KMS-11 (cell line): Measurements from ENCODE around the gene LINGO3.

Source experiments
- H2AFZ ChIP-seq: fragments of 200-600 bp; sonication (generic); 2 replicates; pipeline ENCODE4 v1.6.1; 2016; ENCODE audit warnings: antibody characterized with exemption, mixed run types, low read depth
- H3K27ac ChIP-seq: fragments of 200-600 bp; sonication (generic); 2 replicates; pipeline ENCODE4 v1.6.1; 2016; ENCODE audit warnings: mild to moderate bottlenecking, mixed run types
- H3K27me3 ChIP-seq: fragments of 200-600 bp; sonication (generic); 2 replicates; pipeline ENCODE4 v1.6.1; 2017; ENCODE audit warnings: mild to moderate bottlenecking, low read depth, mixed run types, moderate library complexity; ENCODE audit not compliant: insufficient read depth
- H3K36me3 ChIP-seq: fragments of 200-600 bp; sonication (generic); 2 replicates; pipeline ENCODE4 v1.6.1; 2017; ENCODE audit warnings: mild to moderate bottlenecking, mixed run types; ENCODE audit not compliant: insufficient read depth
- H3K4me1 ChIP-seq: fragments of 200-600 bp; sonication (generic); 2 replicates; pipeline ENCODE4 v1.6.1; 2016; ENCODE audit warnings: mild to moderate bottlenecking, low read depth, mixed run types; ENCODE audit not compliant: poor library complexity, severe bottlenecking
- H3K4me2 ChIP-seq: fragments of 200-600 bp; sonication (generic); 2 replicates; pipeline ENCODE4 v1.7.0; 2016; ENCODE audit warnings: mild to moderate bottlenecking, mixed run types
- H3K4me3 ChIP-seq: fragments of 200-600 bp; sonication (generic); IDR thresholded peaks from 2 replicates; pipeline ENCODE4 v1.6.1; 2017; ENCODE audit warnings: low read depth, low read length, mixed read lengths; ENCODE audit not compliant: insufficient read depth
- H3K79me2 ChIP-seq: fragments of 200-600 bp; sonication (generic); 2 replicates; pipeline ENCODE4 v1.6.1; 2016; ENCODE audit warnings: low read depth, mixed run types; ENCODE audit not compliant: insufficient read depth
- H3K9ac ChIP-seq: fragments of 200-600 bp; sonication (generic); 2 replicates; pipeline ENCODE4 v1.6.1; 2016; ENCODE audit warnings: mild to moderate bottlenecking, mixed run types
- H4K20me1 ChIP-seq: fragments of 200-600 bp; sonication (generic); 2 replicates; pipeline ENCODE4 v1.6.1; 2016; ENCODE audit warnings: mild to moderate bottlenecking, mixed run types; ENCODE audit not compliant: insufficient read depth
- TF ChIP-seq, protein P1 (sequence below): fragments of 200-600 bp; sonication (generic); conservative IDR thresholded peaks from 2 replicates; pipeline ENCODE4 v1.6.1; 2017; ENCODE audit warnings: low read depth, mild to moderate bottlenecking, antibody characterized with exemption, low read length, moderate library complexity, mixed read lengths

LINGO3 gene

DNA sequence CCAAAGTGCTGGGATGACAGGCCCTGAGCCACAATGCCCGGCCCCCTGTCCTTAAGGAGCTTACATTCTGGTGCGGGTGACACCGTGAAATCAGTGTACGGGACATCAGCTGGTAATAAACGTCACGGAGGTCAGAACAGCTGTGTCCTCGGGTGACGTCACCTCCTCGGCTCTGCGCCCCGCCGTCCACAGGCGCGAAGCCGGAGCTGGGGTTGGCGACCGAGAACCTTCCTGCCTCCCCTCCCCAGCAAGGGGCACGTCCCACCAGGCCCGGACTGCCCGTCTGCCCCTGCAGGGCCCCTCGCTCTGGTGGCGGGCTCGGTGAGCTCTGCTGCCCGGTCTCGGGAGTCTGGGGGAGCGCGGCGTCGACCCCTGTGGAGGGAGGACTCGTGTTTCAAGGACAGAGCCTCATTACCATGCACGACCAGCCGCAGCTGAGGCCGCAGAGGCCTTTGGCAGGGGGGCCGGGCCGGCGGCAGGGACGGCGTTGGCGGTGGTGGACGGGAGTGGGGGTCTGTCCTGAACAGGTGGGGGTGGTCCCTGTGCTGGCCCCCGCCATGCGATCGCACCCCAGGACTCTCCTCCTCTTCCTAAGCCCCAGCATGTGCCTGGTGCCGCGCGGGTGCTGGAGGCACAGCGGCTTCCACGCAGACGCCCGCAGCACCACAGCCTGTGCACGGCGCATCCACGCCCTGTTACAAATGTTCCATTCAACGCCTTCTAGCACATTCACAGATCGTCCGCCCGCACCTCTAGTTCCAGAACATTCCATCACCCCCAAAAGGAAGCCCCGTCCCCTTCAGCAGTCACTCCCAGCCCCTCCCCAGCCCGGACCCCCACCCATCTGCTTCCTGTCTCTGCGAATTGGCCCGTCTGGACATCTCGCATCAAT lies 5.4 kb downstream of the LINGO3 start:
- Histone ChIP-seq H3K79me2 (no peaks in the 10 kb centered on the region), H3K9ac (no peak overlapping the region), H2AFZ (no peak overlapping the region), H3K4me2 (no peak overlapping the region), H3K4me3 (no peak overlapping the region), H3K27me3 (peaks cover 13% of the 10 kb centered on the region; the same call in 1 of the 2 replicates), H3K27ac (no peak overlapping the region), H4K20me1 (no peaks in the 10 kb centered on the region), H3K4me1 (no peaks in the 10 kb centered on the region), H3K36me3 (no peaks in the 10 kb centered on the region)
- TF ChIP-seq, protein P1, sequence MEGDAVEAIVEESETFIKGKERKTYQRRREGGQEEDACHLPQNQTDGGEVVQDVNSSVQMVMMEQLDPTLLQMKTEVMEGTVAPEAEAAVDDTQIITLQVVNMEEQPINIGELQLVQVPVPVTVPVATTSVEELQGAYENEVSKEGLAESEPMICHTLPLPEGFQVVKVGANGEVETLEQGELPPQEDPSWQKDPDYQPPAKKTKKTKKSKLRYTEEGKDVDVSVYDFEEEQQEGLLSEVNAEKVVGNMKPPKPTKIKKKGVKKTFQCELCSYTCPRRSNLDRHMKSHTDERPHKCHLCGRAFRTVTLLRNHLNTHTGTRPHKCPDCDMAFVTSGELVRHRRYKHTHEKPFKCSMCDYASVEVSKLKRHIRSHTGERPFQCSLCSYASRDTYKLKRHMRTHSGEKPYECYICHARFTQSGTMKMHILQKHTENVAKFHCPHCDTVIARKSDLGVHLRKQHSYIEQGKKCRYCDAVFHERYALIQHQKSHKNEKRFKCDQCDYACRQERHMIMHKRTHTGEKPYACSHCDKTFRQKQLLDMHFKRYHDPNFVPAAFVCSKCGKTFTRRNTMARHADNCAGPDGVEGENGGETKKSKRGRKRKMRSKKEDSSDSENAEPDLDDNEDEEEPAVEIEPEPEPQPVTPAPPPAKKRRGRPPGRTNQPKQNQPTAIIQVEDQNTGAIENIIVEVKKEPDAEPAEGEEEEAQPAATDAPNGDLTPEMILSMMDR = no peak

DNA sequence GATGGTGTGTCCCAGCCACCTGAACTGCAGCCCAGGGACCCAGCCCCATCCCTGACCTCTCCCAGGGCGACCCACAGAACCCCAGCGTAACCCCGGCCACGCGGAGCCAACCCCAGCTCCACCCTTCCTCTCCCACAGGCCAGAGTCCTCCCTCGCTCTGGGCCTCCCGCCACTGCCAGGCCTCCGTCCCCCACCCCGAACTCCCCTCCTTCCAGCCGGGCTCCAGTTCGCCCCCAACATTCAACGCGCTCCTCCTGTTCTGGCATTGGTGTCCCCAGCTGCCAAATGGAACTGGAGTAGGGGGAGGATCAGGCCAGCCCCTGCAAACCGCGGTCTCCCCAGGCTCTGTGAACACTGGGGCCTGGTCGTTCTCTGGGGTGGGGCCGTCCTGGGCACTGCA lies 7.4 kb downstream of the LINGO3 start:
- Histone ChIP-seq H3K27ac (no peak overlapping the region), H3K9ac (no peak overlapping the region), H3K27me3 (no peaks in the 10 kb centered on the region; the same call in 1 of the 2 replicates), H3K79me2 (no peaks in the 10 kb centered on the region), H2AFZ (no peak overlapping the region), H3K36me3 (no peaks in the 10 kb centered on the region), H4K20me1 (no peaks in the 10 kb centered on the region), H3K4me1 (no peaks in the 10 kb centered on the region), H3K4me2 (no peak overlapping the region), H3K4me3 (no peak overlapping the region)
- TF ChIP-seq, protein P1 = no peak

DNA sequence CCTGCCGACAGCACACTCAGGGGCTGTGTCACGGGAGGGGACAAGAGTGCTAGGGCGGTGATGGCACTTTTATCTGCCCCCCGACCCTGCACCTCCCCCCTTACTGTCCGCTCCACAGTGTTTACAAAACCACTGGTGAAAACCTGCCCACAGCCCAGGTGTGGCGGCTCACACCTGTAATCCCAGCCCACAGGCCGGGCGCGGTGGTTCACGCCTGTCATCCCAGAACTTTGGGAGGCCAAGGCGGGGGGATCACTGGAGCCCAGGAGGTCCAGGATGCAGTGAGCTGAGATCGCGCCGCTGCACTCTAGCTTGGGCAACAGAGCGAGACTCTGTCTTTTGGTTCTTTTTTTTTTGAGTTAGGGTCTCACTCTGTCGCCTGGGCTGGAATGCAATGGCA lies 11.8 kb downstream of the LINGO3 start:
- no peaks in the 10 kb centered on the region for H3K36me3 ChIP-seq
- no peaks in the 10 kb centered on the region; the same call in 1 of the 2 replicates for H3K27me3 ChIP-seq
- no peak overlapping the region for H3K9ac ChIP-seq
- no peak overlapping the region for H3K27ac ChIP-seq
- no peaks in the 10 kb centered on the region for H3K79me2 ChIP-seq
- no peaks in the 10 kb centered on the region for H3K4me1 ChIP-seq
- TF ChIP-seq, protein P1 = no peak
- H4K20me1 ChIP-seq = no peaks in the 10 kb centered on the region
- H3K4me2 ChIP-seq = no peak overlapping the region
- no peak overlapping the region for H3K4me3 ChIP-seq
- H2AFZ ChIP-seq = no peak overlapping the region

DNA sequence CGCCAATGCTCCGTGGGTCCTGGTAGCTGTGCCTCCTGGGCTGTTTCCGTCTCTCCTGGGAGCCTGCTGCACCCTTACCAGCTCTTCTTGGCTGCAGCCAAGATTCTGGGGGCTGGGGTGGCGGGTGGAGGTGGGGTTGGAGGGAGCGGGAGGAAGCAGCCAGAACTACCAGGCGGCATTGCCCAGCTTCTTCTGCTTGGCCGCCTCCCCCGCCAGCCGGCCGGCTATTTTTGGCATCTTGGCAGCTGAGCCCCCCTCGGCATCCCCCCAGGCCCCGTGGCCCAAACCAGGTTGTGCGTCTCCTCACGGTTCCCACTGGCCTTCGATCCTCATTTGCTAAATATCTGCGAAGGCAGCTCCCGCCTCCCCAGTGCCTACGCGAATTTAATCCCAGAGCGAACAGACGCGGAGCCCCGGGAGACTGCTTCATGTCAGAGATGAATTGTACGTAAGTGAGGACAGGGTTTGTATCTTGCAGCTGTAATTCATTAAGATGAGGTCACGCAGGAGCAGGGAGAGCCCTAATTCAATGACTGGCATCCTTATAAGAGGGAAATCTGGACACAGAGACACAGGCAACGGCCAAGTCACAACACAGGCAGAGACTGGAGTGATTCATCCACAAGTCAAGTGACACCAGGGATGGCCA lies 13.1 kb downstream of the LINGO3 start:
- Histone ChIP-seq H3K27me3 (no peaks in the 10 kb centered on the region; the same call in 1 of the 2 replicates), H2AFZ (no peak overlapping the region), H3K79me2 (no peaks in the 10 kb centered on the region), H3K9ac (no peak overlapping the region), H3K4me3 (no peak overlapping the region), H3K36me3 (no peaks in the 10 kb centered on the region), H3K27ac (no peak overlapping the region), H4K20me1 (no peaks in the 10 kb centered on the region), H3K4me1 (no peaks in the 10 kb centered on the region), H3K4me2 (no peak overlapping the region)
- TF ChIP-seq, protein P1 = no peak
